ENCODE results near the gene NOD2. TPM values are rescaled to one million over a fixed set of nuclear protein-coding genes. Genes with fewer than 3 reads are reported as not detected.

NOD2 gene
- total RNA-seq, 4 donors from 2014 or later, result 1.7 to 4.1 TPM; not detected in 2

DNA sequence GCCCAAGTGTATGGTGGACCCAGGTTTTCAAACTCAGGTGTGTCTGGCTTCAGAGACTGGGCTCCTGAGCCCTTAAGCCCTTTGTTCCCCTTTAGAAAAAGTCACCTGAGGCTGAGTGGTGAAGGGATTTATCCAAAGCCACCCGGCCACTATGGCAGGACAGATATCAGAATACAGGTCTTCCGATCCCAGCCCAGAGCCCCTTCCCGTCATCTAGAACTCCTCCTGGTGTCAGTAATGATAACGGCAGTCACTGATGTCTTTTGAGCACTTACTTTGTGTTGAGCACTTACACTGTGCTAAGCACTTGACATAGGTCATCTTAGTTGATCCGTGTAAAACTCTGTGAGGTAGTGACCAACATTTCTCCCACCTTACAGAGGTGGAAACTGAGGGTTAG lies 16.6 kb downstream of the NOD2 start:
- Histone ChIP-seq H3K4me1 (no peaks in the 10 kb centered on the region), H3K36me3 (no peaks in the 10 kb centered on the region), H3K9me3 (no peaks in the 10 kb centered on the region), H3K27me3 (no peaks in the 10 kb centered on the region), H3K4me3 (no peak overlapping the region), H3K27ac (no peak overlapping the region)
- DNase-seq, result no peak
- TF ChIP-seq, protein P1, sequence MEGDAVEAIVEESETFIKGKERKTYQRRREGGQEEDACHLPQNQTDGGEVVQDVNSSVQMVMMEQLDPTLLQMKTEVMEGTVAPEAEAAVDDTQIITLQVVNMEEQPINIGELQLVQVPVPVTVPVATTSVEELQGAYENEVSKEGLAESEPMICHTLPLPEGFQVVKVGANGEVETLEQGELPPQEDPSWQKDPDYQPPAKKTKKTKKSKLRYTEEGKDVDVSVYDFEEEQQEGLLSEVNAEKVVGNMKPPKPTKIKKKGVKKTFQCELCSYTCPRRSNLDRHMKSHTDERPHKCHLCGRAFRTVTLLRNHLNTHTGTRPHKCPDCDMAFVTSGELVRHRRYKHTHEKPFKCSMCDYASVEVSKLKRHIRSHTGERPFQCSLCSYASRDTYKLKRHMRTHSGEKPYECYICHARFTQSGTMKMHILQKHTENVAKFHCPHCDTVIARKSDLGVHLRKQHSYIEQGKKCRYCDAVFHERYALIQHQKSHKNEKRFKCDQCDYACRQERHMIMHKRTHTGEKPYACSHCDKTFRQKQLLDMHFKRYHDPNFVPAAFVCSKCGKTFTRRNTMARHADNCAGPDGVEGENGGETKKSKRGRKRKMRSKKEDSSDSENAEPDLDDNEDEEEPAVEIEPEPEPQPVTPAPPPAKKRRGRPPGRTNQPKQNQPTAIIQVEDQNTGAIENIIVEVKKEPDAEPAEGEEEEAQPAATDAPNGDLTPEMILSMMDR (IDR thresholded peaks at IDR 0.05), result no peak
- no peak for TF ChIP-seq POLR2A (IDR thresholded peaks at IDR 0.05)

DNA sequence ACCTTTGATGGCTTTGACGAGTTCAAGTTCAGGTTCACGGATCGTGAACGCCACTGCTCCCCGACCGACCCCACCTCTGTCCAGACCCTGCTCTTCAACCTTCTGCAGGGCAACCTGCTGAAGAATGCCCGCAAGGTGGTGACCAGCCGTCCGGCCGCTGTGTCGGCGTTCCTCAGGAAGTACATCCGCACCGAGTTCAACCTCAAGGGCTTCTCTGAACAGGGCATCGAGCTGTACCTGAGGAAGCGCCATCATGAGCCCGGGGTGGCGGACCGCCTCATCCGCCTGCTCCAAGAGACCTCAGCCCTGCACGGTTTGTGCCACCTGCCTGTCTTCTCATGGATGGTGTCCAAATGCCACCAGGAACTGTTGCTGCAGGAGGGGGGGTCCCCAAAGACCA lies 17.6 kb downstream of the NOD2 start:
- Histone ChIP-seq H3K9me3 (no peaks in the 10 kb centered on the region), H3K36me3 (no peaks in the 10 kb centered on the region), H3K27me3 (no peaks in the 10 kb centered on the region), H3K27ac (no peak overlapping the region), H3K4me1 (no peaks in the 10 kb centered on the region), H3K4me3 (no peak overlapping the region)
- no peak for DNase-seq
- TF ChIP-seq, protein P1 (IDR thresholded peaks at IDR 0.05), result no peak
- no peak for TF ChIP-seq POLR2A (IDR thresholded peaks at IDR 0.05)

DNA sequence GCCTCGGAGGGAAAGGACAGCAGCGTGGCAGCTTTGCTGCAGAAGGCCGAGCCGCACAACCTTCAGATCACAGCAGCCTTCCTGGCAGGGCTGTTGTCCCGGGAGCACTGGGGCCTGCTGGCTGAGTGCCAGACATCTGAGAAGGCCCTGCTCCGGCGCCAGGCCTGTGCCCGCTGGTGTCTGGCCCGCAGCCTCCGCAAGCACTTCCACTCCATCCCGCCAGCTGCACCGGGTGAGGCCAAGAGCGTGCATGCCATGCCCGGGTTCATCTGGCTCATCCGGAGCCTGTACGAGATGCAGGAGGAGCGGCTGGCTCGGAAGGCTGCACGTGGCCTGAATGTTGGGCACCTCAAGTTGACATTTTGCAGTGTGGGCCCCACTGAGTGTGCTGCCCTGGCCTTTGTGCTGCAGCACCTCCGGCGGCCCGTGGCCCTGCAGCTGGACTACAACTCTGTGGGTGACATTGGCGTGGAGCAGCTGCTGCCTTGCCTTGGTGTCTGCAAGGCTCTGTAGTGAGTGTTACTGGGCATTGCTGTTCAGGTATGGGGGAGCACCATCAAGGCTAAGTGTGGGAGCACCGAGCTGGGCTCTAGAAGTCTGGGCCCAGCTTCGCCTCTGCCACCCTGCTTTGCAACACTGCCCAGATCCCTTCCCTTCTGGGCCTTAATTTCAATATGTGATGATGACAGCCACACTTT lies 18.6 kb downstream of the NOD2 start:
- H3K4me3 ChIP-seq, result no peak overlapping the region
- DNase-seq, result no peak
- no peaks in the 10 kb centered on the region for H3K27me3 ChIP-seq
- H3K36me3 ChIP-seq, result no peaks in the 10 kb centered on the region
- no peak overlapping the region for H3K27ac ChIP-seq
- H3K4me1 ChIP-seq, result no peaks in the 10 kb centered on the region
- no peaks in the 10 kb centered on the region for H3K9me3 ChIP-seq
- TF ChIP-seq, protein P1 (IDR thresholded peaks at IDR 0.05), result no peak
- TF ChIP-seq POLR2A (IDR thresholded peaks at IDR 0.05), result no peak

DNA sequence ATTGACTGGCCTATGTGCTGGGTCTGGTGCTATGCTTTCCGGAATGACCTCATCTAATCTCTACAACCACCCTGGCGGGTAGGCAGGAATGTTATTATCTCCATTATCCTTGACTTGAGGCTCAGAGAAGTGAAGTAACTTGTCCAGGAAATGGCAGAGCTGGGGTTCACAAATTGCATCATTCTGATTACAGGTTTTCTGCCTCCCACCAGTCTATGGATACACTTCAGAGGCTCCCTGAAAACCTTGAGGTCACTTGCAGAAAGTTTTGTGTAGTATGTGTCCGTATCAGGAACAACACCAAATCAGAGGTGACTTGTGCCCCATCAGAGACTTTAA lies 19.1 kb downstream of the NOD2 start:
- H3K27me3 ChIP-seq, result no peaks in the 10 kb centered on the region
- no peak for TF ChIP-seq POLR2A (IDR thresholded peaks at IDR 0.05)
- TF ChIP-seq, protein P1 (IDR thresholded peaks at IDR 0.05), result no peak
- H3K9me3 ChIP-seq, result no peaks in the 10 kb centered on the region
- no peak overlapping the region for H3K4me3 ChIP-seq
- no peaks in the 10 kb centered on the region for H3K4me1 ChIP-seq
- no peaks in the 10 kb centered on the region for H3K36me3 ChIP-seq
- no peak overlapping the region for H3K27ac ChIP-seq
- DNase-seq, result no peak

DNA sequence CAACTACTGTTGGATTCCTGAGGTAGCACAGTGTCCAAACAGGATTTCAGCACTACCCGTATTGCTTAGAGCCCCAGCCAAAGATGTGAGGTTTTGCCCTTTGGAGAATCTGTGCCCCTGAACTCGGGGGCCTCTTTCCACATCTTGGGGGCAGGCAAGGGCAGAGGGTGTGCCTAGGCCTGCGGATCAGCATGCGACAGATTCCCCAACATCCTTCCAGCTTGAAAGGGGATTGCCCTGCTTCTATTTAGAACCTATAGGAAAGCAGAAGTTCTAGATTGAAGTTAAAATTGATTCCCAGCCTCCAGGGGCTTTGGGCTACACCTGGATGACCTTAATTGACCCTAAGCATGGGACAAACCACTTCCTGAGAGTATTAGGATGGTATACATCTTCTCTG lies 19.6 kb downstream of the NOD2 start:
- DNase-seq, result no peak
- H3K36me3 ChIP-seq, result no peaks in the 10 kb centered on the region
- no peak overlapping the region for H3K4me3 ChIP-seq
- no peaks in the 10 kb centered on the region for H3K9me3 ChIP-seq
- H3K27me3 ChIP-seq, result no peaks in the 10 kb centered on the region
- no peaks in the 10 kb centered on the region for H3K4me1 ChIP-seq
- H3K27ac ChIP-seq, result no peak overlapping the region
- TF ChIP-seq, protein P1 (IDR thresholded peaks at IDR 0.05), result no peak
- TF ChIP-seq POLR2A (IDR thresholded peaks at IDR 0.05), result no peak

DNA sequence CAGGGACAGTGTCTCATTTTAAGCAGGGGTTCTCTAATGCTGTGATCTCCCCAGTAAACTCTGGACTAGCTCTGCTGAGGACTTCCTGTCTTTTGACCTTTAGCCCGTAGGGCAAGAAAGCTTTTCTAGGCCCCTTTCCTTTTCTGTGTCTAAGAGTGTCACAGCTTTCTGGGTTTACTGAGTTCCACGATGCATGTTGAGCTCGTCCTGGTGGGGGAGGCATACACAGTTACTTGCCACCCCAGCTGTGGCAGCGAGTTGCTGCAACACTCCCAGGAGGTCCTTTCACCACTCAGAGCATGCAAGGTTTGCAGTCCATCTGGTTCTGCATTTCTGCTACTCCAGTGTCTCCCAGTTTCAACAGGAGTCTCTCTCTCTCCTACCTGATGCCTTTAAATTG lies 23.7 kb downstream of the NOD2 start:
- no peak for TF ChIP-seq POLR2A (IDR thresholded peaks at IDR 0.05)
- TF ChIP-seq, protein P1 (IDR thresholded peaks at IDR 0.05), result no peak

More for the DNA sequence above, 23.7 kb downstream of the NOD2 start:
- Histone ChIP-seq H3K9me3 (no peaks in the 10 kb centered on the region), H3K36me3 (no peaks in the 10 kb centered on the region), H3K27me3 (no peaks in the 10 kb centered on the region), H3K4me3 (no peak overlapping the region), H3K4me1 (peaks cover 0 to 3% (median 0%) of the 10 kb centered on the region in 4 donors), H3K27ac (no peak overlapping the region)
- DNase-seq, result no peak
